HepG2 (cell line): Measurements from ENCODE around the gene SLC4A11. TPM values are rescaled to one million over a fixed set of nuclear protein-coding genes. Genes with fewer than 3 reads are reported as not detected.

ENCODE experiments used
- ATAC-seq: fragments of 200-7000 bp; cut with Tn5 transposase; 3 replicates; pipeline ENCODE4 v1.9.1; 2020; ENCODE audit warnings: mild to moderate bottlenecking, moderate library complexity
- BruUV-seq: library from RNA; stranded (reverse); fragments of 400-500 nt; replicated peaks from 2 replicates; lab custom pipeline; 2021; lab: Mats Ljungman, UMichigan
- CTCF ChIA-PET: fragments of 300-600 bp; formaldehyde crosslinking; extraction: SDS; loops from one replicate; lab custom pipeline; 2021; ENCODE audit warnings: low total read pairs, inconsistent platforms, low intra/inter-chr PET ratio; lab: Yijun Ruan, JAX
- POLR2A ChIA-PET: fragments of 350-600 bp; sonication (Branson Sonifier 250); formaldehyde crosslinking; loops from one replicate; lab custom pipeline; 2020; ENCODE audit warnings: antibody characterized with exemption, inconsistent platforms; lab: Yijun Ruan, JAX
- DNase-seq: peaks from one replicate; pipeline ENCODE4 v3.0.0-alpha.2; 2015; ENCODE audit warnings: low spot score
- FAIRE-seq: peaks from 3 replicates; lab custom pipeline; 2011; peaks lifted over from hg19 to GRCh38; lab: Jason Lieb, UNC
- H2AFZ ChIP-seq: one replicate; pipeline ENCODE4 v1.6.1; 2011; ENCODE audit warnings: low read length, inconsistent platforms
- H3K27ac ChIP-seq: fragments of 300-600 bp; 3 replicates; pipeline ENCODE4 v1.8.0; 2011; ENCODE audit warnings: mixed run types, mild to moderate bottlenecking, mixed read lengths, low read length, inconsistent platforms; ENCODE audit not compliant: insufficient read depth; ENCODE audit errors: extremely low read length
- H3K27me3 ChIP-seq, 2 experiments: fragments of 200-600 bp in 1 of 2; 2 replicates in 1 of 2; 3 replicates in 1 of 2; pipeline versions ENCODE4 v1.6.0 to v1.8.0; 2011; ENCODE audit warnings: low read length in 2 of 2, mild to moderate bottlenecking in 2 of 2, moderate library complexity in 2 of 2, inconsistent platforms in 1 of 2; ENCODE audit not compliant: insufficient read depth in 2 of 2, control insufficient read depth in 1 of 2
- H3K36me3 ChIP-seq, 2 experiments: fragments of 200-600 bp in 1 of 2; replicated peaks in 1 of 2; 2 replicates in 1 of 2; 3 replicates in 1 of 2; pipeline versions ENCODE4 v1.5.1 to v1.8.0; 2011; ENCODE audit warnings: low read length in 2 of 2, inconsistent platforms in 1 of 2; ENCODE audit not compliant: insufficient read depth in 2 of 2, control insufficient read depth in 1 of 2
- H3K4me1 ChIP-seq: 2 replicates; pipeline ENCODE4 v1.5.1; 2012; ENCODE audit warnings: low read length, inconsistent platforms; ENCODE audit not compliant: insufficient read depth
- H3K4me2 ChIP-seq: 2 replicates; pipeline ENCODE4 v1.6.0; 2011; ENCODE audit warnings: low read depth, low read length, inconsistent platforms
- H3K4me3 ChIP-seq, 3 experiments: fragments of 200-600 bp in 1 of 3; sonication (generic), shearing (Covaris generic) in 1 of 3; replicated peaks in 1 of 3; 2 replicates each; pipeline ENCODE4 v1.5.1; 2011 to 2016; ENCODE audit warnings: low read length in 3 of 3, inconsistent platforms in 2 of 3, low read depth in 2 of 3, mild to moderate bottlenecking in 2 of 3, control low read depth in 1 of 3, mixed read lengths in 1 of 3; ENCODE audit not compliant: insufficient read depth in 1 of 3
- H3K79me2 ChIP-seq: one replicate; pipeline ENCODE4 v1.6.1; 2011; ENCODE audit warnings: low read length, inconsistent platforms; ENCODE audit not compliant: insufficient read depth
- H3K9ac ChIP-seq: 2 replicates; pipeline ENCODE4 v1.6.0; 2011; ENCODE audit warnings: mild to moderate bottlenecking, low read depth, low read length, inconsistent platforms; ENCODE audit not compliant: insufficient read depth
- H3K9me3 ChIP-seq: 2 replicates; pipeline ENCODE4 v1.5.1; 2012; ENCODE audit warnings: mild to moderate bottlenecking, low read length
- H4K20me1 ChIP-seq: 2 replicates; pipeline ENCODE4 v1.6.0; 2011; ENCODE audit warnings: inconsistent platforms, mild to moderate bottlenecking, low read length, moderate library complexity; ENCODE audit not compliant: insufficient read depth
- AGO2 ChIP-seq: fragments of 200-400 bp; formaldehyde crosslinking; optimal IDR thresholded peaks from 2 replicates; pipeline ENCODE3; 2017; ENCODE audit warnings: mild to moderate bottlenecking, low read depth, low read length, moderate library complexity
- EP300 ChIP-seq, 3 experiments: sonication (generic) in 1 of 3; formaldehyde crosslinking in 1 of 3; IDR thresholded peaks; 2 replicates each; pipeline versions ENCODE4 v1.5.1 to v1.6.1; 2011 to 2020; ENCODE audit warnings: low read depth in 2 of 3, low read length in 2 of 3, borderline replicate concordance in 1 of 3, improper control_type of control experiment in 1 of 3, mild to moderate bottlenecking in 1 of 3, missing genetic modification reagents in 1 of 3, moderate library complexity in 1 of 3
- HIVEP1 ChIP-seq: sonication (generic); formaldehyde crosslinking; IDR thresholded peaks from 2 replicates; pipeline ENCODE4 v1.4.0; 2020; ENCODE audit warnings: mild to moderate bottlenecking, missing genetic modification reagents
- MAFK ChIP-seq, 2 experiments: IDR thresholded peaks in 1 of 2; conservative IDR thresholded peaks in 1 of 2; 2 replicates each; pipeline ENCODE4 v1.6.1; 2011; ENCODE audit warnings: improper control_type of control experiment in 2 of 2, low read length in 2 of 2
- NPAS2 ChIP-seq: sonication (generic); formaldehyde crosslinking; IDR thresholded peaks from 2 replicates; pipeline ENCODE4 v1.8.0; 2022; ENCODE audit warnings: mild to moderate bottlenecking, missing genetic modification reagents, borderline replicate concordance
- PAX8 ChIP-seq: sonication (generic); formaldehyde crosslinking; IDR thresholded peaks from 2 replicates; pipeline ENCODE4 v1.8.0; 2022; ENCODE audit warnings: mild to moderate bottlenecking, missing genetic modification reagents, borderline replicate concordance
- REL ChIP-seq: sonication (generic); formaldehyde crosslinking; conservative IDR thresholded peaks from 2 replicates; pipeline ENCODE4 v1.8.0; 2022; ENCODE audit warnings: mild to moderate bottlenecking, missing genetic modification reagents, moderate library complexity
- SRF ChIP-seq: IDR thresholded peaks from 2 replicates; pipeline ENCODE4 v1.6.1; 2011; ENCODE audit warnings: mild to moderate bottlenecking, low read depth, low read length, moderate library complexity
- ZMYM3 ChIP-seq: sonication (generic); formaldehyde crosslinking; IDR thresholded peaks from 2 replicates; pipeline ENCODE4 v1.5.1; 2020; ENCODE audit warnings: mild to moderate bottlenecking, missing genetic modification reagents
- ZNF205 ChIP-seq: IDR thresholded peaks from 2 replicates; pipeline ENCODE4 v1.6.1; 2018; ENCODE audit warnings: missing biosample characterization, missing genetic modification reagents
- ZNF468 ChIP-seq: sonication (generic); formaldehyde crosslinking; IDR thresholded peaks from 2 replicates; pipeline ENCODE4 v1.8.0; 2022; ENCODE audit warnings: mild to moderate bottlenecking, moderate library complexity, missing genetic modification reagents
- WGBS: methylation state at CpG from one replicate; pipeline ENCODE4 v1.1.6; 2017; ENCODE audit warnings: low lambda C conversion rate; 5-methylcytosine and 5-hydroxymethylcytosine counted together
- in situ Hi-C: cut with HindIII; loops from 2 replicates; pipeline ENCODE4 v1.10.0; 2017; ENCODE audit warnings: low pct_unique_long_range_greater_than_20kb; ENCODE audit not compliant: extremely low pct_ligation_motif_present
- intact Hi-C: fragments of 100-400 bp; cut with micrococcal nuclease; formaldehyde crosslinking; loops from one replicate; pipeline ENCODE4 v1.10.0; 2022; ENCODE audit not compliant: unreplicated experiment
- polyA plus RNA-seq, 8 experiments: library from polyadenylated mRNA; depleted of rRNA in 3 of 8; stranded (reverse) in 7 of 8; unstranded in 1 of 8; fragments of >200 nt; fragmentation: Illumina TruSeq in 4 of 8; extraction: Trizol in 4 of 8; gene quantifications; 2 replicates each; pipeline versions ENCODE4 v1.2.1 to v1.2.3, GENCODE V29; 2011 to 2016; ENCODE audit warnings: low read depth in 4 of 8, missing spikeins in 1 of 8, mixed read lengths in 1 of 8; ENCODE audit not compliant: insufficient read depth in 1 of 8
- total RNA-seq, 5 experiments: library from RNA; depleted of rRNA; stranded (reverse); fragments of >200 nt; fragmentation: Illumina TruSeq; extraction: Trizol; gene quantifications; 2 replicates each; pipeline ENCODE4 v1.2.3, GENCODE V29; 2016; ENCODE audit warnings: low read depth in 1 of 5
- TF ChIP-seq, protein P1 (sequence below): sonication (generic); formaldehyde crosslinking; IDR thresholded peaks from 2 replicates; pipeline ENCODE4 v1.5.0; 2020; ENCODE audit warnings: mild to moderate bottlenecking, missing genetic modification reagents, borderline replicate concordance
- TF ChIP-seq, protein P2 (sequence below): sonication (generic); formaldehyde crosslinking; IDR thresholded peaks from 2 replicates; pipeline ENCODE4 v1.9.0; 2022; ENCODE audit warnings: missing genetic modification reagents, mild to moderate bottlenecking, borderline replicate concordance

Gene SLC4A11
- total and polyA plus RNA-seq, 2 of the 13 experiments (the other 11 are each of a cell fraction or from before 2014, with no cell fraction given), result 3.9 to 27.0 TPM

DNA sequence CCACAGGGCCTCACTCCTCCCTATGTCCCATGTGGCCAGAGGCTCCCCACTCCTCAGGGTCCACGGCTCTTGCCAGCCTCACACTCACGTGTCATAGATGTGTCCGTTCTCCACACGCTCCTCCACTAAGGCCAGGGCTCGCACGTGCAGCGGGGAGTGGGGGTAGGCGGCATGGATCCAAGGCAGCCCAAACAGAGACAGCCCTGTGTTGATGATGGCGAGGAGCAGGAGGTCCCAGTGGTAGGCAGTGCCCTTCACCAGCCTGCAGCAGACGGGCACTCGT lies 10.3 kb downstream of the SLC4A11 start:
- H3K9me3 ChIP-seq, result no peaks in the 10 kb centered on the region
- in situ Hi-C loops, result no loop called here
- peaks cover 65% of the 10 kb centered on the region for H3K4me1 ChIP-seq
- no peak overlapping the region for H3K4me2 ChIP-seq
- H3K9ac ChIP-seq, result no peak overlapping the region
- no peaks in the 10 kb centered on the region for H3K27me3 ChIP-seq
- no peak overlapping the region for H3K4me3 ChIP-seq
- WGBS, result 98% methylated on average over 10 of the region's 11 CpGs
- CTCF ChIA-PET, result no interaction called here
- no TSS peak for BruUV-seq
- intact Hi-C loops, result no loop called here
- H3K27ac ChIP-seq, result no peak overlapping the region
- H3K36me3 ChIP-seq, result peaks cover 0 to 17% of the 10 kb centered on the region in 2 experiments; a peak in 3 of 5 replicates
- ATAC-seq (no peak), DNase-seq (no peak), FAIRE-seq (no peak)
- peak; percentile 19 for TF ChIP-seq AGO2
- TF ChIP-seq, protein P1, sequence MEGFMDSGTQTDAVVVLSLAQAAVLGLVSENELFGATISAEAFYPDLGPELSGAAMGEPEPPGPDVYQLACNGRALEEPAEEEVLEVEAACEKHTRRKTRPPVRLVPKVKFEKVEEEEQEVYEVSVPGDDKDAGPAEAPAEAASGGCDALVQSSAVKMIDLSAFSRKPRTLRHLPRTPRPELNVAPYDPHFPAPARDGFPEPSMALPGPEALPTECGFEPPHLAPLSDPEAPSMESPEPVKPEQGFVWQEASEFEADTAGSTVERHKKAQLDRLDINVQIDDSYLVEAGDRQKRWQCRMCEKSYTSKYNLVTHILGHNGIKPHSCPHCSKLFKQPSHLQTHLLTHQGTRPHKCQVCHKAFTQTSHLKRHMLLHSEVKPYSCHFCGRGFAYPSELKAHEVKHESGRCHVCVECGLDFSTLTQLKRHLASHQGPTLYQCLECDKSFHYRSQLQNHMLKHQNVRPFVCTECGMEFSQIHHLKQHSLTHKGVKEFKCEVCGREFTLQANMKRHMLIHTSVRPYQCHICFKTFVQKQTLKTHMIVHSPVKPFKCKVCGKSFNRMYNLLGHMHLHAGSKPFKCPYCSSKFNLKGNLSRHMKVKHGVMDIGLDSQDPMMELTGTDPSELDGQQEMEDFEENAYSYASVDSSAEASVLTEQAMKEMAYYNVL (CRISPR knock-in tag), result no peak
- POLR2A ChIA-PET, result no interaction called here
- no peaks in the 10 kb centered on the region for H3K79me2 ChIP-seq
- H4K20me1 ChIP-seq, result no peaks in the 10 kb centered on the region
- H2AFZ ChIP-seq, result no peak overlapping the region

DNA sequence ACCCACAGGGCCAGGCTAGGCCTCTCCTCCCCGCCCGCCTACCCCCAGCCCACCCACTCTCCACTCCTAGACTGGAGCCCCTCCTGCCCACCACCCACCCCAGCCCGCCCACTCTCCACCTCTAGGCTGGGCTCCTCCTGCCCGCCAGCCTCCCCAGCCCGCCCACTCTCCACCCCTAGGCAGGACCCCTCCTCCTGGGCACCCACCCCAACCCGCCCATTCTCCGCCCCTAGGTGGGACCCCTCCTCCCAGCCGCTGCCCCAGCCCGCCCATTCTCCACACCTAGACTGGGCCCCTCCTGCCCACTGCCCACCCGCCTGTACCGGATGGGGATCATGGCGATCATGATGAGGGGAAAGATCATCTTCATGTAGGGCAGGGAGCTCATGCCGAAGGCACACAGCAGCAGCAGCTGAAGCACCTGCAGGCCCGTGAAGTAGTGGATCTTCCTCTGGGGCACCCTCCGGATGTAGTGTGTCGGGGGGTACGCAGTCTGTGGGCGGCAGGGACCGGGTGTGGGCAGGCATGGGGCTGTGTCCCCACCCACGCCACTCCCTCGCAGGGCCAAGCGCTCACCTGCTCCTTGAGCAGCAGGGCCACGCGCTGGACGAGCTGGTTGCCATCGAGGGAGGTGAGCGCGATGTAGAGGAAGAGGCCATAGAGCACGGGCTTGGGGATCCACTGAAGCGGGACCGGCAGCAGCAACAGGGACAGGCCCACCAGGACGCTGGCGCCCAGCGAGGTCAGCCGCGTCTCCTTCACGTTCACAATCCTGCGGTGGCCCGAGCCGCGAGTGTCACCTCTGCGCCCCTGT lies 10.8 kb downstream of the SLC4A11 start:
- peaks cover 65% of the 10 kb centered on the region for H3K4me1 ChIP-seq
- H3K27me3 ChIP-seq, result no peaks in the 10 kb centered on the region
- H3K4me2 ChIP-seq, result no peak overlapping the region
- ChIA-PET POLR2A (interaction anchor here (1.0 kb wide), 1 partner anchor 19 kb away, joined by 3 read pairs; the partner anchor contains the start of gene ITPA), CTCF (no interaction called here)
- H2AFZ ChIP-seq, result no peak overlapping the region
- no peaks in the 10 kb centered on the region for H3K79me2 ChIP-seq
- H3K9me3 ChIP-seq, result no peaks in the 10 kb centered on the region
- ATAC-seq, result no peak
- no TSS peak for BruUV-seq
- H3K9ac ChIP-seq, result no peak overlapping the region
- no peak overlapping the region for H3K27ac ChIP-seq
- 94% methylated on average over 42 of the region's 42 CpGs for WGBS
- no peak for DNase-seq
- FAIRE-seq, result no peak
- in situ Hi-C loops, result no loop called here
- intact Hi-C loops, result no loop called here
- H3K36me3 ChIP-seq, result peaks cover 0 to 17% of the 10 kb centered on the region in 2 experiments; a peak in 3 of 5 replicates
- H4K20me1 ChIP-seq, result no peaks in the 10 kb centered on the region
- H3K4me3 ChIP-seq, result no peak overlapping the region
- TF ChIP-seq ZNF205 (CRISPR knock-in tag) (no peak), EP300 (IDR thresholded peaks at IDR 0.05; ENCODE audit: low read depth in 2 of 2, low read length in 2 of 2) (no peak), EP300 (CRISPR knock-in tag; IDR thresholded peaks at IDR 0.05; ENCODE audit: borderline replicate concordance) (0 out of 2 replicates have a peak, but pooled peaks have one; percentile 15), PAX8 (CRISPR knock-in tag) (no peak), HIVEP1 (no peak), ZMYM3 (CRISPR knock-in tag) (no peak), SRF (no peak), ZNF468 (CRISPR knock-in tag) (no peak), NPAS2 (no peak), MAFK (conservative IDR thresholded peaks at IDR 0.05 in 1 of 2, IDR thresholded peaks at IDR 0.05 in 1 of 2; ENCODE audit: low read length in 2 of 2) (no peak), REL (no peak)
- TF ChIP-seq, protein P2, sequence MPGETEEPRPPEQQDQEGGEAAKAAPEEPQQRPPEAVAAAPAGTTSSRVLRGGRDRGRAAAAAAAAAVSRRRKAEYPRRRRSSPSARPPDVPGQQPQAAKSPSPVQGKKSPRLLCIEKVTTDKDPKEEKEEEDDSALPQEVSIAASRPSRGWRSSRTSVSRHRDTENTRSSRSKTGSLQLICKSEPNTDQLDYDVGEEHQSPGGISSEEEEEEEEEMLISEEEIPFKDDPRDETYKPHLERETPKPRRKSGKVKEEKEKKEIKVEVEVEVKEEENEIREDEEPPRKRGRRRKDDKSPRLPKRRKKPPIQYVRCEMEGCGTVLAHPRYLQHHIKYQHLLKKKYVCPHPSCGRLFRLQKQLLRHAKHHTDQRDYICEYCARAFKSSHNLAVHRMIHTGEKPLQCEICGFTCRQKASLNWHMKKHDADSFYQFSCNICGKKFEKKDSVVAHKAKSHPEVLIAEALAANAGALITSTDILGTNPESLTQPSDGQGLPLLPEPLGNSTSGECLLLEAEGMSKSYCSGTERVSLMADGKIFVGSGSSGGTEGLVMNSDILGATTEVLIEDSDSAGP (CRISPR knock-in tag), result 0 out of 2 replicates have a peak, but pooled peaks have one; percentile 19
